ENCODE results near the gene POLR1B.
"Not testable (repeated sequence)": the region's sequence is repeated elsewhere in the genome, so short reads cannot be mapped to it uniquely, and the experiment has no call there.

Gene POLR1B

DNA sequence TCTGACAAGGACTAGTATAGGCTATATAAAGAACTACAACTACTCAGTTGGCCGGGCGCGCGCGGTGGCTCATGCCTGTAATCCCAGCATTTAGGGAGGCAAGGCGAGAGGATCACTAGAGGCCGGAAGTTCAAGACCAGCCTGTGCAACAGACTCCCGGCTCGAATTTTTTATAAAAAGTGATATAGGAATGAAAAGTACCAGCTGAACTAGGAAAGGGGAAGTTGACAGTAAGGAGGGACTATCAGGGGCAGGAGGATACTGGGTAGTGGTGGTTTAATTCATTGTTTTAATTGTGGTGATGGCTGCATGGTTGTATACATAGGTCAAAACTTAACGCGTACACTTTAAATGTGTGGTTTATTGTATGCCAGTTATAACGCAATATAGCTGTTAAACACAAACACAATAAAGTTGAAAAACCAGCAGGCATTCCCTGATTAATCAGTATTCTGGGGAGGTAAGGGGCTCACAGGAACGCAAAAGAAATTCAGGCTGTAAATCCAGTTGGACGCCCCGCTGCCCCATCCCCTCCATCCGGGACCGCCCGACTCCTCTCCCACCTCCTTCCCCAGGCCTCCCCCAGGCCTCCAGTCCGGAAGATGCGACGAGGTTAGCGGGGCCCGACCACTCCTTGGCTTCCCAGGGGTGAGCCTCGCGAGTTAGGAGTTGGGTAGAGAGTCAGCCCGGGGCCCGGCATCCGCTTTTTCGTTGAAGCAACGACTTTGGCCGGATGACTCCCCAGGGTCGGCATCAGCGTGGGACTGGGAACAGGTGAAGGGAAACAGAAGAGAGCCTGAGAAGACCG is 746 bp upstream of the POLR1B start:
- DNase-seq (ENCODE audit: low read depth in 2 of 3, low spot score in 2 of 3) = peak; percentile 47 to 60 (median 55)

- DNase-seq (ENCODE audit: low read depth in 2 of 3, low spot score in 2 of 3) = peak in 1 of 3 experiments; percentile 9
Observed at GRCh38 chr2:112542984-112543661, 858 bp downstream of the POLR1B start.

- DNase-seq (ENCODE audit: low read depth in 2 of 3, low spot score in 2 of 3) = no peak
Observed at GRCh38 chr2:112547333-112547732, 5.1 kb downstream of the POLR1B start.

DNA sequence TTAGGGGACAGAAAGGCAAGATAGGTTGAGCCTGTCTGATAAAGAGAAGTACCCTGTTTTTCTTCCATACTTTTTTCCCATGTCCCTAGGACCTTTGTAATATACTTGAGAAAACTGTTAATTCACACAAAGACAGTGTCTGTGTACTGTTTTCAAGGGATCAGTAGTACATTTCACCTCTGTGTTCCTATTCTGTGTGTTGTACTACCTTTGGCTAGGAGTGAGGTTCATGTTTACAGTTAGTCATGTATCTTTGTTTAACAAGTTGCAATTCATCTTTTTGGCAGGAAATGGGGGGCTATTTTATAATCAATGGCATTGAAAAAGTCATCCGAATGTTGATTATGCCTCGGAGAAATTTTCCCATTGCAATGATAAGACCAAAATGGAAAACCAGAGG is 6.7 kb downstream of the POLR1B start:
- no peak for DNase-seq (ENCODE audit: low read depth in 2 of 3, low spot score in 2 of 3)

DNA sequence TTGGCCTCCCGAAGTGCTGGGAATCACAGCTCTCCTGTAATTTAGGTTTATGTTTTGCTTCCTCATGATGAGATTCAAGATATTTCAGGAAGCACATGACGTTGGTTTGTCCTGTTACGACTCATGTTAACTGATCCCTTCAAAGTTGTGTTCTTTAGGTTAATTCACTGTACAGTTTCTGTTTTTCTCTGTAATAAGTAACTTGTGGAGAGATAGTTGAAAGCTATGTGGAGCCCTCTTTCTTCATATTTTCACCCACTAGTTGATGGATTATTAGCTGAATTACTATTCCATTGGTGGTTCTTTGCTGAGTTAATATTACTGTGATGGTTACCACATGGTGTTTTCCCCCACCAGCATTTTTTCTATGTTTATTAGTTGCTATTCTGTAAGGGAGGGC is 23.8 kb downstream of the POLR1B start:
- DNase-seq (ENCODE audit: low read depth in 2 of 3, low spot score in 2 of 3) = no peak

GRCh38 chr2:112566508-112566907 is 24.2 kb downstream of the POLR1B start:
- not testable (repeated sequence) for DNase-seq (ENCODE audit: low read depth in 2 of 3, low spot score in 2 of 3)

DNA sequence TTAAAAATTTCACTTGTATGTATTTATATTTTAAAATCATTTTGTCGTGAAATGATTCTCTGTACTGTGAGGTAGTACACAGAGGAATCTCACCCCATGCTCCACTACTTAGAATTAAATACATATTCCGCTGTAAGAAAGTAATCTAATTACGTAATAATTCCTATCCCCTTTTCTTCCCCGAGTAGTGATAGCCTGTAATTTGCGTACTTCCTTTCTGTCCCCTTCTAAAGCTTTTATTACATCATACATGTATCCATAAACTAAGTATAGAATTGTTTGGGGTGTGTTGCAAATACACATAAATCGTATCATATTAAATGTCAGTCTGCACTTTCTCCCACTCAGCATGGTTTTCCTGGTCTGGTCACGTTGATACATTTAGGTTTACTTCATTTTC is 29.7 kb downstream of the POLR1B start:
- no peak for DNase-seq (ENCODE audit: low read depth in 2 of 3, low spot score in 2 of 3)

DNA sequence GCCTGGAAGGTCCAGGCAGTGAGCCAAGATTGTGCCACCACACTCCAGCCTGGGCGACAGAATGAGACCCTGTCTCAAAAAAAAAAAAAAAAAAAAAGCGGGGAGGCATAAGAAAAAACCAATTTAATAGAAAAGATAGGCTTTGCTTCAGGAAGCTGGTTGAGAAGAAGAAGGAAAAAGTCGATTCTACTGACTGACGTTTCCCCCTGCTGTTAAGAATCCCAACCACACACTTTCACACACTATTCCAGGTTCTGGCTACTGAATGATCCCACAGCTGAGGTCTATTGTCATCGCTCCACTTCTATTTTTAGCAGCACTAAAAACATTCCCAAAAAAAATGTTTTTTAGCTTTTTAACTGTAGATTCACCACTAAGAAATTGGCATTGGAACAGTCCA is 35.5 kb downstream of the POLR1B start:
- no peak for DNase-seq (ENCODE audit: low read depth in 2 of 3, low spot score in 2 of 3)

GRCh38 chr2:112579241-112579640 is 37.0 kb downstream of the POLR1B start:
- no peak for DNase-seq (ENCODE audit: low read depth in 2 of 3, low spot score in 2 of 3)

DNA sequence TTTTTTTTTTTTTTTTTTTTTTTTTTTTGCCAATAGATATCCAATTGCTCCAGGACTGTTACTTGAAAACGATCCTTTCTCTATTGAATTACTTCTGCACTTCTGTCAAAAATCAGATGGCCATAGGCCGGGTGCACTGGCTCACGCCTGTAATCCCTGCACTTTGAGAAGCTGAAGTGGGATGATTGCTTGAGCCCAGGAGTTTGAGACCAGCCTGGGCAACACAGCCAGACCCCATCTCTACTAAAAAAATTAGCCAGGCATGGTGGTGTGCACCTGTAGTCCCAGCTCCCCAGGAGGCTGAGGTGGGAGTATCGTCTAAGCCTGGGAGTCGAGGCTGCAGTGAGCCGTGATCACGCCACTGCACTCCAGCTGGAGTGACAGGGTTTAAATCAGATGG is 37.8 kb downstream of the POLR1B start:
- DNase-seq (ENCODE audit: low read depth in 2 of 3, low spot score in 2 of 3) = no peak

DNA sequence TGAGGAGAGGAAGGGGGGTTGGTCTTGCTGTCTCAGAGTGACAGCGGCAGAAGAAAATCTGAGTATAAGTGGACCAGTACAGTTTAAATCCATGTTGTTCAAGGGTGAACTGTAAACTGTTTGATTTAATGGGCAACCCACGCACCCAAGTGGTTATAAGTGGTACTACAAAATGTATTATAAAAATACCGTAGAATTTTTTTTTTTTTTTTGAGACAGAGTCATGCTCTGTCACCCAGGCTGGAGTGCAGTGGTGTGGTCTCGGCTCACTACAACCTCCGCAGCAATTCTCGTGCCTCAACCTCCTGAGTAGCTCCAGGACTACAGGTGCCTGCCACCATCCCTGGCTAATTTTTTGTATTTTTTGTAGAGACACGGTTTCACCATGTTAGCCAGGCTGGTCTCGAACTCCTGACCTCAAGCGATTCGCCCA is 40.1 kb downstream of the POLR1B start:
- DNase-seq (ENCODE audit: low read depth in 2 of 3, low spot score in 2 of 3) = no peak

DNA sequence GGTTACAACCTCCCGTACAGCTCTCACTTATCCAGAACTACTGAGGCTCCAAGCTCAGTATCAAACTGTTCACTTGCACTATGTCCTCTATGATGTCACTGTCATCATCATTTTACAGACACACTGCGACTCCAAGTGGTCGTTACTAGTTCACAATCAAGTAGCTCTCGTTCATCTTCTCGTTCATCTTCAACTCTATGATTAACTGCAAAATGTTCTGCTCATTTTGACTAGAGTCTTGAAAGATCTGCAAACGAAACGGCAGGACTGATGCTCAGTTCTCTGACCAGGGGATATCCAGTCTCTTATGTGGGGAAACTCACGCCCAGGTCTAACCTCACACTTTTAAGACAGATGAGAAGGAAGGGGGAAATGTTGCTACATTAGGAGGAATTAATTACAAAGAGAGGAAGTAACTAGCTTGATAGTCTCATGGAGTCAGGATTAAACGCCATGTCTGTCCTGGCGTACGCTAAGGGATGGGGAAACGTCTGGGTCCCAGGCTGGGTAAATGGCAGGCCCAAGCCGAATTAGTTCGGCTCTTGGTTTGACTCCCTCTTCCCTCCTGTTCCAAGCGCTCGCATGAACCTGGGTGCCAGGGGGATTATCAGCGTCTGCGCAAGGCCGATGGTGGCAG is 41.4 kb downstream of the POLR1B start:
- peak in 2 of 3 experiments; percentile 14 to 23 for DNase-seq (ENCODE audit: low read depth in 2 of 3, low spot score in 2 of 3)

DNA sequence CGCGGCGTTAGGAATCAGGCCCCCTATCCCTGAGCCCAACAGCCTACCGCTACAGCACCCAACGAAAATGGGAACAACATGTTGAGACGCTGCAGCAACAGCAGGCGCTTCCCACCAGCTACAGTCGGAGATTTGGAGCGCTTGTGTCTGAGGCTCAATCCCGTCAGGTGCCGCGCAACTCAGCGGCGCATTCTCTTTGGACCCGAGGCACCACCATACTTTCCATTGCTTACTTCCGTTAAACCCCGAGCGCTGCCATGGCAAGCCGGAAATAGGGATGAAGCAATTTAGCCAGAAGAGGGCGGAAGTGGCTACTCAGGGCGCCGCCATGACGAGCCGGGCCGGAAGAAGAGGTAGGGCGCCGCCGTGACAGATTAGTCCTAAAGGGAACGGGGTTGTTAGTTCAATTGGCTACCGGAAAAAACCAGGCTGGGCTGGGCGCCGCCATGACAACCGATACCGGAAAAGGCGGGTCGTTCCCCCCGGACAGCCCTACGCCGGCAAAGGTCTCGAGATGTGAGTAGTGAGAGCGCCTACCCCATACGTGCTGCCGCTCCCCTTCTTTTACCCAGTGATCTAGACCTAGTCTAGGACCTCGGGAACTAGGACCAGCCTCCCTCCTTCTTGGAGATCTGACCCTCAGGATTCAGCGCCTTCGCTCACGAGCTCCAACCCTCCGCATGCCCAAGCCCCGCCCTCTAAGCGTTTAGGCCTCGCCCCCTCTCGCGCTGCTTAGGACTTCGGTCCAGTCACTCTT is 42.0 kb downstream of the POLR1B start, which contains the start of gene CHCHD5:
Gene CHCHD5 (plus strand): TSS at position 476 of the 757 bp plus-strand sequence. CDS start 39 bp downstream, at position 515.
- peak; percentile 79 to 87 (median 85) for DNase-seq (ENCODE audit: low read depth in 2 of 3, low spot score in 2 of 3)

DNA sequence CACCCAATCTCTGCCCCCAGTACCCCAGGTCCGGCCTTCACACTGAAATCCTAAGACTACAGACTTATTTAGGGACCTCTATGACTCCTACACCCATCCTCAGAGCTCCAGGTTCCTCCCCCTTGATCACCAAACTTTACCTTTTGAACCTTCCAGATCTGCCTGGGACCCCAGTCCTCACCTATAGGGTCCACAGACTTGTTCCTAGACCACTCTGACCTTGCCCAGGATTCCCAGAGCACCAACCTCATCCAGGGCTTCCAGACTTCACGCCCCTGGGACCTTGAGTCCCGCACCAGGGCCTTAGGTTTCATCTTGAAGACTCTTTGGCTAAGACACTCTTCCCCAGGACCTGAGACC is 42.6 kb downstream of the POLR1B start:
- no peak for DNase-seq (ENCODE audit: low read depth in 2 of 3, low spot score in 2 of 3)

DNA sequence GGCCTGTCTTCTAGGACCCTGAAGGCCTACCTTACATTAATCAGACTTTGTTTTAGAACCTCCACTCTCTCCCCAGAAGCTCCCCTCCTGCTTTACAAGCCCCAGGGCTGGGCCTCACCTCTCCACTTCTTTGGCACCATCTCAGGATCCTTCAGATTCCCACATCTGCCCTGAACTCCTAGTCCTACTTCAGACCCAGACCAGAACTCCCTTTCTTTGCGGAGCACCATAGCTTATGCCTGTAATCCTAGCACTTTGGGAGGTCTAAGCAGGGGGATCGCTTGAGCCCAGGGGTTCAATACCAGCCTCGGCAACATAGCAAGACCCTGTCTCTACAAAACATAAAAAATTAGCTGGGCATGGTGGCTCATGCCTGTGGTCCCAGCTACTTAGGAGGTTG is 43.1 kb downstream of the POLR1B start:
- DNase-seq (ENCODE audit: low read depth in 2 of 3, low spot score in 2 of 3) = no peak

GRCh38 chr2:112585873-112586464 is 43.7 kb downstream of the POLR1B start:
- DNase-seq (ENCODE audit: low read depth in 2 of 3, low spot score in 2 of 3) = no peak

DNA sequence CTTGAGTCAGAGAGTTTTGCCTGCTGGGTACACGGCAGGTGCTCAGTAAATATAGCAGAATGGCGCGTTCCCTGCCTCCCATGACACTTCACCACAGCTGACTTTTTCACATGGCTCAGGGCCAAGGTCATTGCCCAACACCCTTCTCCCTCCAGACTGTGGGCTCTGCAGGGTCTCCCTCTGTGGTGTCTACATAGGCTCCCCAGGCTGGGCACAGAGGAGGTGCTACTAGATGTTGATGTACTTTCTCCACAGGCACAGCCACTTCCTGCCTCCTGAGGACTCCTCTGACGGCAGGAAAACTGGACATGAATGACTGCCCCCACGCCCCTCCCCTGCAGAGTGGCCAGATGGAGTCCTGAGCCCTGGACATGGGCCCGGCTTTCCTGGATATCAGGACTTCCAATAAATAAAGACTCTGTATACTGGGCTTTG is 46.4 kb downstream of the POLR1B start:
- no peak for DNase-seq (ENCODE audit: low read depth in 2 of 3, low spot score in 2 of 3)

GRCh38 chr2:112591413-112591812 is 49.1 kb downstream of the POLR1B start:
- no peak for DNase-seq (ENCODE audit: low read depth in 2 of 3, low spot score in 2 of 3)

- DNase-seq (ENCODE audit: low read depth in 2 of 3, low spot score in 2 of 3) = no peak
Observed at GRCh38 chr2:112593736-112594135, 51.5 kb downstream of the POLR1B start.

DNA sequence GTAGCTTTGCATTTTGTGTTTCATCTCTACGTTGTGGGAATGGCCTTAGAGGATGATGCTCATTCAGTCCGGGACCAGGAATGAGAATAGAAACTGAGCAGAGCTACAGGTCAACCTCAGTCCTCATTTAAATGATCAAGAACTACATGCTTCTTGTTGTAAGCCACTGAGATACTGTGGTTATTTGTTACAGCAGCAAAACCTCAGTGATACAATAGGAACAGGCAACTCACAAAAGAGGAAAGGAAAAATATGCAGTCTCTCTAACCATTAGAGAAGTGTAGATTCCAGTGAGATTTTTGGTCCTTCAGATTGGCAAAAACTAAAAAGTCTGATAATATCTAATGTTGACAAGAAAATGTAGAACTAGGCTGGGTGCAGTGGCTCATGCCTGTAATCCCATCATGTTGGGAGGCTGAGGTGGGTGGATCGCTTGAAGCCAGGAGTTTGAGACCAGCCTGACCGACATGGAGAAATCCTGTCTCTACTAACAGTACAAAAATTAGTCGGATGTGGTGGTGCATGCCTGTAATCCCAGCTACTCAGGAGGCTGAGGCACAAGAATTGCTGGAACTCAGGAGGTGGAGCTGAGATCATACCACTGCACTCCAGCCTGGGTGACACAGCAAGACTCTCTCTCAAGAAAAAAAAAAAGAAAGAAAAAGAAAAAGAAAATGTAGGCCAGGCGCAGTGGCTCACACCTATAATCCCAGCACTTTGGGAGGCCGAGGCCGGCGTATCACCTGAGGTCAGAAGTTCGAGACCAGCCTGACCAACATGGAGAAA is 55.5 kb downstream of the POLR1B start:
- no peak for DNase-seq (ENCODE audit: low read depth in 2 of 3, low spot score in 2 of 3)

Measured in activated CD8-positive, alpha-beta memory T cell treated with anti-CD3 and anti-CD28 coated beads for 48 hours (primary cell).